ENCODE results near the gene USE1.

The USE1 gene

DNA sequence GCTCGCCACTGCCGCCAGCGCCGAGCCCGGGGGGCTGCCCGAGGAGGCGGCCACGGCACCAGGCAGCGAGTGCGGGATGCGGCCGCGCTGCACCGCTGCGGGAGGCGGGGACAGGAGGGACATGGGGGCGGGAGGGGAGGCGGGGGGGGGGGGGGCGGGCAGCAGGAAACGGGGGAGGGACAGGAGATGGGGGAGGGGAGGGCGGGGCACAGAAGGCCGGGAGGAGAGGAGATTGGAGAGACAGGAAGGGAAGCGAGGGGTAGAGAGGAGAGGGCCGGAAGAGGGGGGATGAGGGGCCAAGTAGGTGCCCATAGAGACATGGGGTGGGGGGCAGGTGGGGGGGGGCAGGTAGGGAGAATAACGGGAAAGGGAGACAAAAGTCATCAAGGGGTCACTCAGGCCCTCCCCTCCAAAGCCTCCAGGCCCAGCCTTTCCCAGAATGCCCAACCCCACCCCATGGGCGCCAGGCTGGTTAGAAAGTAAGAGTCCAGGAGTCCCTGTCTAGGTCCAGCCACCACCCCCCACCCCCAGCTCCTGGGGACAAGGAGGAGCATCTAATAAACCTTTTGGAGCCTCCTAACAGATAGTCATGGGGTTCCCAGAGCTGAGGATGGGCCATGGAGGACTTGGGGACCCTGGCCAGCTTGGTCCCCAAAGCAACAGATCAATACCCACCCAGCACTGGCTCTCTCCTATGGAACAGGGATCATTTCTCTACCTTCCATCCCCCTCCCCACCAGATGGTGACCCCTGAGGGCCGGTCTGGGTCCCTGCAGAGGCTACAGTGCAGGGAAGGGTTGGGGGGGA lies 21.0 kb downstream of the USE1 start:
- DNase-seq (ENCODE audit: low read depth in 1 of 2, low spot score in 1 of 2): no peak

DNA sequence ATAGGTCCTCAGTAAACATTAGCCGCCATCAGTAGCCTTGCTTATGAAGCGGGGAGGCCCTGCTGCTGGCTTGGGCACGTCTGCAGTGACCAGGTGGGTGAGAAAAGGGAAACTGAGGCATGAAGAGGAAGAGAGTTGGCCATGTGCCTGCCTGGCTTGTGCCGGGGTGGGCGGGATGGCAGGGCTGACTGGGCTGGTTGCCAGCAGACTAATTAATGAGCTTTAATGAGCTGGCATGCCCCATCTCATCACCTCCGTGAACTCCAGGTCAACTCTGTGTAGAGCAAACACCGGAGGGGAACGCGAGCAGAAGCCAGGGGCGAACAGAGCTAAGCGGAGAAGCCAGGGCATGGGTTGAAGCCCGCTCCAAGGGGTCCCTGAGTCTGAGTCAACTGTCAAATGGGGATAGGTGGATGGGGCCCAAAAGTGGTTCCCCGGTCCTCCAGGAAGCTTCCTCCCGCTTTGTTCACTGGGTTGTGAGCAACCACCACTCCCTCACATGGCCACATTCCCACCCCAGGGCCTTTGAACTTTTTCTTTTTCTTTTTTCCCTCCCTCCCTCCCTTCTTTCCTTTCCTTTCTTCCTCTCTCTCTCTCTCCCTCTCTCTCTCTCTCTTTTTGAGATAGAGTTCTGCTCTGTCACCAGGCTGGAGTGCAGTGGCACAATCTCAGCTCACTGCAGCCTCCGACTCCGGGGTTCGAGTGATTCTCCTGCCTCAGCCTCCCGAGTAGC lies 21.8 kb downstream of the USE1 start:
- DNase-seq (ENCODE audit: low read depth in 1 of 2, low spot score in 1 of 2): no peak

DNA sequence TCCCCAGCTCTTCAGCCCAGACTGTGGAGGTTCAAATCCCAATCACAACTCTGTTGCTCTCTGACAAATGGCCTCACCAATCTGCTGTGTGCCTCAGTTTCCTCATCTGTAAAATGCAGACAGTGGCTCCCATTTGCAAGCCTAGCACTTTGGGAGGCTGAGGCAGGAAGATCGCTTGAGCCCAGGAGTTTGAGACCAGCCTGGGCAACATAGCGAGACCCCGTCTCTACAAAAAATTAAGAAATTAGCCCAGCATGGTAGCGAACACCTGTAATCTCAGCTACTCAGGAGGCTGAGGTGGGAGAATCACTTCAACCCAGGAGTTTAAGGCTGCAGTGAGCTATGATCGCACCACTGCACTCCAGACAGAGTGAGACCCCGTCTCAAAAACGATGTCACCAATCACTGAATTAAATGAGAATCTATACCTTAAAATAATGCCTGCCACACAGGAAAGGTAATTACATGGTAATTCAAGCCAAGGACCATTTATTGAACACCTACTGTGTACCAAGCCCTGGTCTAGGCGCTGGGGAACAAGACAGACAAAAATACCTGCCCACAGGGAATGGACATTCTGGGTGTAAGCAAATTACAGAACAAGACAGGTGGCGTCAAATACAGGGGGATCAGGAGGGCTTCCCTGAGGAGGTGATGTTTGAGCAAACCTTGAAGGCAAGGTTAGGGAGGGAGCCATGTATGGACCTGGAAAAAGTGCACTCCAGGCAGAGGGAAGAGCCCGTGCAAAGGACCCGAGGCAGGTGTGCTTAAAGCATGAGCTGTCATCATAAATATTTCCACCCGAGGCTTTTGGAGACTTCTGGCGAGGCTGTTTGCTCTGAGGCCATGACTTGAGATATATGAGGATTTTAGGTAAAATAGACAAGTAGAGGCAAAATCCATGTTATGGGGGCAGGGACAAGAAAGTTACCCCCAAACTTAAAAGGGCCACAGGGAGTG lies 22.9 kb downstream of the USE1 start:
- no peak for DNase-seq (ENCODE audit: low read depth in 1 of 2, low spot score in 1 of 2)

DNA sequence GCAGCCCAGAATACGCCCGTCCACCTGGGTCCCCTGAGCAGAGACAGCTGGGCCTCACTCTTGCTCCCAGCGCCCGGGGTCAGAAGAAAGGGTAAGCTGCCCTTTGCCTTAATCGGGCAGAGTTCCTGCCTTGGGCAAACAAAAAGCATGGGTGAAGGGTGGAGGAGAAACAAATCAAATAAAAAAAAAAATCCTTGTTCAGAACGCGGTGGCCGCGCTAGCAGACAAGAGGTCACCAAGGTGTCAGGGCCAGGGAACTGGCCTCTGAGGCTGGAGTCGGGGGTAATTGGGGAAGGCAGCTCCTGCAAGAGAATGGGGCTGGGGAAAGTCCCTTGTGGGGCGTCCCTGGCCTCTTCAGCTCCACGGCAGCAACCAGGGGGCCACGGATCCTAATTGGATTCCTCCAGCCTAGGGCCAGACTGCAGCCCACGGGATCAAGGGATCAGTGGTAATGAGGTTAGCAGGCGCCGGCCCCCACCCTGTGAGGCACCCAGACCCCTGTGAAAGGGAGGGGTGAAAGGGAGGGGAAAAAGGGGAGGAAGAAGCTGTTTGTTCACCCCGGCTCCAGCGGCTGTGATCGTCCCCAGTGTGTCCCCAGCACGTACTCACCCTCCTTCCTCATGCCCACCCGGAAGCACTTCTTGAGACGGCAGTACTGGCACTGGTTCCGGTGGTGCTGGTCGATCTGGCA lies 25.1 kb downstream of the USE1 start:
- DNase-seq (ENCODE audit: low read depth in 1 of 2, low spot score in 1 of 2): no peak

DNA sequence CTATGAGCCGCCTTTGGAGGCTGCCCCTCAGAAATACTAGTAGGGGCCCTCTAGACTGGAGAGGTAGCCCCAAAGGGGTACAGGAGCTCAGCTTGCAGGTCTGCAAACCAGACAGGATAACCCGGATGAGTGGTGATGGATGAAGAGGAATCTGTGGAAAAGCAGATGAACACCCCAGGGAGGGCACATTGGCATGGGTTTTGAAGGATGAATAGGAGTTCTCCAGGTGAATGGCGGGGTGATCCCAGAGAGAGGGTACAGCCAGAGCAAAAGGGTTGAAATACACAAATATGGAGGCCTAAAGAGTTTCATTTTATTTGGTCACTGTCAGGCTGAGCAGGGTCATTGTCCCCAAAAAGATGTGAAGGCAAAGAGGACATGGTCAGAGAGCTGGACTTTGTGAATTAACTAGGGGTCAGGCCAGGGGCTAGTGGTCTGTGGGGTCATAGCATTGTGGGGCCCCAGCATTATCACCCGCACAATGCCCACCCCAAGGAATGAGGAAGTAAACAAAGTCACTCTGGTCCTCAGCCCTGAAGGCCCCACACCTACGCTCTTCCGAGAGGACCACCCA lies 25.8 kb downstream of the USE1 start:
- DNase-seq (ENCODE audit: low read depth in 1 of 2, low spot score in 1 of 2): no peak

DNA sequence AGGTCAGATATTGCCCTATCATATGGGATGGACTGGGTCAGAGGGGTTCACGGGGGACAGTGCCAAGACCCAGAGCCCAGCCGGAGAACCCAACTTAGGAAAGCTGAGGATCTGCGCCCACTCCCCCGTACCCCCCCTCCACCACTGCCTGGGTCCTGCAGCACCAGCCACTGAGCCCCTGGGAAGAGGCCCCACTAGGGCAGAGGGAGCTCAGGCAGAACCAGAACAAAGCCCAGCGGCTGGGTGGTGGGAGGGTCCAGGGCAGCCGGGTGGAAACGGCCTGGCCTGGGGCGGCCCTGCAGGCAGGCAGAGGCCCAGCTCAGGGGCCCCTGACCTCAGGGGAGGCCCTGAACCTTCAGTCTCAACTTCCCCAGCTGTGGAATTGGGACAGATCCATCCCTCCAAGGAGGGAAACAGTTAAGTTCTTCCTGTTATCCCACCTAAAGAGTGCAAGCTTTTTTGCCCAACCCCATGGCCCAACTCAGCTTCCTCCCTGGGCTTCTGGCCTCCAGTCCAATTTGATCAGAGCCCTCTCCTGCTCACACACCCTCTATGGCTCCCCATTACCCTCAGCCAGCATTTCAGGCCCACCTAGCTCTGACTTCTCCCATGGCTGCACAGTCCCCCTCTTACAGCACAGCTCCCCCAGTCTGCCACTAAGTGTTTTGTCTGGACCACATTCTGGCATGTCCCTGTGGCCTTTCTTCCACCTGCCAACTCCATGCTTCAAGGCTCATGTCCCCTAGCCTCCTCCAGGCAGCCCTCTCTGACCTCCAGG lies 27.5 kb downstream of the USE1 start:
- no peak for DNase-seq (ENCODE audit: low read depth in 1 of 2, low spot score in 1 of 2)

DNA sequence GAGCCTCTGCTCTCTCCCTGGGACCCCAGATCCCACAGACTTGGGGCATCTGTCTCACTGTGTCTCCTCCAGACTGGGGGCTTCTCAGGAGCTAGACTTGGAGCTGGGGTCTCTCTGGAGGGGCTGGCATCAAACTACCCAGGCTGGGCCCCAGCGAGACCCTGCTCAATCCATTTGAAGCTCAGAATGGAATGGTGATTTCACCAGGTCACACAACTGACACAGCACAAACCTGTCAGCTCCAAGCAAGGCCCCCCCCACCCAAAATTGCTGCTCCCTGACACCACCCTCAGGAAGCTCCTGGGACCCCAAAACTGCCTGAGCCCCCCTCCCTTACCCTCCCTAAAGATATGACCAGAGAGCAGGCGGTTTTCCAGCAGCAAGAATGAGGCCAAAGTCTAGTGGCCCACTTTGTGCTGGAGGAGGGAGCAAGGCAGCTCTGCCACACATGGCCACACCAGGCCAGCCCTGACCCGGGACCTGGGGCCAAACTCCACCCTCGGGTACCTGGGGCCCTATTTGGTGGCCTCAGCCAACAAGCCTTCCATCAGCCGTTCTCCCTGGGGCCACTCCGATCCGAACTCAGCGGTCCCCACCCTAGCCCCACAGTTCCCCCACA lies 28.2 kb downstream of the USE1 start:
- DNase-seq (ENCODE audit: low read depth in 1 of 2, low spot score in 1 of 2): no peak

DNA sequence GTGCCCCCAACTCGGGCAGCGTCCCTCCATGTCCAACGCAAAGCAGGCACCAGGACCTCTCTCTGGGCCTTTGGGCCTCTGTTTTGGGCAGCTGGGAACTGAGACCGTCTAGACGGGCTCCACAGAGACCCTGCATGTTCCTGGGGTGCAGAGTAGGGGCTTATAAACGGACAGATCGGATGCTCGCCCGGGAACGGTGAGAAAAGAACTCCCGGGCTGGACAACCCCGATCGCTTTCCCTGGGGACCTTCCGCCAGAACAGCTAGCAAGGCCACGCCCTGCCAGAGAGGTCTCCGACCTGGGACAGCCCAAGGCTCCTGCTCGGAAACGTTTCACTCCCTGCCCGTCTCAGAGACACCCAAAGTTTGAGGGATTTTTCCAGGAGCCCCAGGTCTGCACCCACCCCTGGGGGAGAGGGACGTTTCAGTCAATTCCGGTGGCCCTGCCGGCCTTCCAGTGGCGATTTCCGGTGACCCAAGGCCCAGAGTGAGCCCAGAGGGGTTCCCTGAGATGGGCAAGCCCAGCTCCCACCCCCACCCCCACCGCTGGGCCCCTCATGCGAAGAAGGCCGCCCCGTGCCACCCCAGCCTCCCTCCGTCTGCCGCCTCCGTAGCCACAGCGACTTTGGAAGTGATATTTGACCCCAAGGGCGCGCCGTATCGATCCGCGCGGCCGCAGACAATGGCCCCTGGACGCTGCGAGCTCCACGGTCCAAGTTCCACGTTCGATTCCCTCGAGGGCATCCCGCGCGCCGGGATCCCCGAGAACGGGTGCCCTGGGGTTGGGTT lies 28.9 kb downstream of the USE1 start:
- DNase-seq (ENCODE audit: low read depth in 1 of 2, low spot score in 1 of 2): no peak

DNA sequence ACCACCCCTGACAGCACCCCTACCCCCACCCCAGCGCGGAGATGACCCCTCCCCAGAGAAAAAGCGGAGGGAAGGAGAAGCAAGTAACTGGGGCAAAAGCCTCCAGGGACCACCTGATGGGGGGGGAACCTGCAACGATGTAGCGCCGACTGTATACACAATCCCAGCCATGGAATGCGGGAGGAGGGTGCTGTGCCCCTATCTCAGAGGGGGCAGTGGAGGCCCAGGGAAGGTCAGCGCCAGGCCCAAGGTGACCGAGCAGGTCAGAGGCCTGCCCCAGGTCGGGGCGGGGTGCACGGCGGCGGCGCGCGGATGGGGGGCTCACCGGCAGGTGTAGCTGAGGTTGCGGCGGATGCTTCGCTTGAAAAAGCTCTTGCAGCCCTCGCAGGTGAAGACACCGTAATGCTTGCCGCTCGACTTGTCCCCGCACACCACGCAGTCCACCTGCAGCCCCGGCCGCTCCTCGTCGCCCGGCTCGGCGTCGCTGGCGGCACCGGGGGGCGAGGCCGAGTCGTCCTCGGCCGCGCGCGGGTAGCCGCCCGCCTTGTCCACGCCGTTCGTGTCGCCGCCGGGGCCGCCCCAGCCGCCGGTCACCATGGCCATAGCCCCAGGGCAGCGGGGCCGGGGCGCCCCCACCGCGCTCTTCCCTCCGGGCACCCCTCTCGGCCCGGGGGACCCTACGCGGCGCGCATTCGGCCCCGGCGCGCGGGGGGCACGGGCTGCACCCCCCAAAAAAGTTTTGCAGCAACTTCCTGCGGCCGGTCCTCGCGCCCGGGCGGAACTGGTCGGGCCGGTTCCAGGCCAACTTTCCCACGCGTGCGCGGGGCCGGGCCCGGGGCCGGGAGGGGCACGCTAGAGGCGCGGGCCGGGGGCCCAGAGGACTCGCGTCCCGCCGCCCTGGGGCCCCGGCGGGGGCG lies 29.7 kb downstream of the USE1 start:
- no peak for DNase-seq (ENCODE audit: low read depth in 1 of 2, low spot score in 1 of 2)

DNA sequence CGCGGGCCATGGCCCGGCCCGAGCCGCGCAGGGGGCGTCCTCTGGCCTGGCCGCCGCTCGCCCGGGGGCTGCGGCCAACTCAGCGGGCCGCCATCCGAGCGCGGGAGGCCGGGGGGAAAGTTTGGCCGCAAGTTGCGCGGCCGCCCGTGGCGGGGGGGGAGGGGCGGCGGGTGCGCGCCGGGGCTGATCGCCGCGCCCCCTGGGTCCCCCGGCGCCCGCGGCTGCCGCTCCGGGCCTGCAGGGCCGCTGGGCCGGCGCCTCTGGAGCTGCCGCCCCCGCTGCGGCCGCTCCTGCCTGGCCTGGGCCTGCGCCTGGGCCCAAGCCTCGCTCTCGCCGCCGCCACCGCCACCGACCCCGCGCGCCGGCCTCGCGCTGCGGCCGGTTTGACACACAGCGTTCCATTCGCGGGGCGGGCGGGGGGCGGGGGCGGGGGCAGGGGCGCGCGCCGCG lies 30.4 kb downstream of the USE1 start, which contains the start of gene NR2F6:
Gene NR2F6, minus strand, starts transcription at position 385 of the 450 bp plus-strand sequence. CDS start 699 bp downstream, outside the sequence.
- no peak for DNase-seq (ENCODE audit: low read depth in 1 of 2, low spot score in 1 of 2)

DNA sequence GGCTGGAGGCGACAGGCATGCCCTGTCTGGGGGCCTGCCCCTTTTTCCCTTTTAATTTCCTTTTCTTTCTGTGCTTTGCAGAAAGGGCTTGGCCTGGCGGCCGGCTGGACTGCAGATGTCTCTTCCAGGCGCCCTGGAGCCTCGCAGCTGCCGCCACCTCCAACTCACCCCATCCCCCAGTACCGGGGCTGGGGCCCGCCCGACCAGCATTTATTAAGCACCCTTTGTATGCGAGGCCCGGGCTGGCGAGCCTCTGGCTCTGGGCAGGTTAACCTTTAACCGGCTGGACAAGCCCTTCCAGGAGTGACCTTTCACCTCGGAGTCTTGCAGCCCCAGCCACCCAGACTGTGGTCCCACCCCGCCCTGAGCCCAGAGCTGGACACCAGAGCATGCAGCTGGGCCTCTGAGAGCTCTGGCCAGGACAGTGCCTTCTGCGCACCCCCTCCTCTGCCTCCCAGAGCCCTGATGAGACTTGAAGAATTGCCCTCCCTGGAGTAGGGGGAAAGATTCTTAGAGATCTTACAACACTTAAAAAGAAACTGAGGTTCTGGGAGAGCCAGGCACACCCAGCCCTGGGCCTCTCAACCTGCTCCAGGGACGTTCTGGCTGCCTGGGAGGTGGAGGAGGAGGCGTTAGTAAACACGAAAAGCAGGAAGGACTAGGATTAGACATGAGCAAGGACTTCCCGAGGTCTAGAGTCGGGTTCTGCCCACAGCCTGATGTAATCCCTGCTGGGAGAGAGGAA lies 31.7 kb downstream of the USE1 start:
- DNase-seq (ENCODE audit: low read depth in 1 of 2, low spot score in 1 of 2): no peak

DNA sequence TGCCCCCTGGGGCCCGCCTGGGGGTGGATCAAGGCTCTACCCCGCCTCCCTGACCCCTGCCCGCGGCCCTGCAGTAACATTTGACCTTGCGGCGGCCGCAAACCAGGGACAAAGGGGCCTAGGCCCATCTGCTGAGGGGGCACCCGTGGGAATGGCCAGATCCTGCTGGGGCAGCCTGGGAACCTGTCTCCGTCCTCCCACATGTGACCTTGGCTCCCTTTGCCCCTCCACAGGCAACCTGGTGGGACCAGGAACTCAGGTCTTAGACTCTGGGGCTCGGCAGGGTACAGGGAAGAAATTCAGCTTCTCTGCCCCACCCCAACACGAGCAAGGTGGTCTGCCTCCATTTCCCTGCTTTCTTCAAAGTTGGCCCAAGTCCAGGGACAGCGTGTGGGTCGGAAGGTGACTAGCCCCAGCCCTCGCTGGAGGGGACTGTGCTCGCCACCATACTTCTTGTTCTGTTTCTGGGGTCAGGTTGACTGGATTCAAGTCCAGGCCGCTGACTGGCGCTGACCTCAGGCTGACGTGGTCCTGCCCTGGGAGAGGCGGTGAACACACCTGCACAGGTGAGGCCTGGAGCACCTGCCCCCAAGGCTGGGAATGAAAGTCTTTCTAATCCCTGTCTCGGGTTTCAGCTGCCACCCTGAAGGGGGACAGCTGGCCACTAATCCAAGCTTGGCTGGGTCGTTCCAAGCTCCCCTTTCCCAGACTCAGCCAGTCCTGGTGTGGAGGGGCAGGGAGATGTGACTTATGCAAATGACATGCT lies 33.0 kb downstream of the USE1 start:
- DNase-seq (ENCODE audit: low read depth in 1 of 2, low spot score in 1 of 2): no peak

DNA sequence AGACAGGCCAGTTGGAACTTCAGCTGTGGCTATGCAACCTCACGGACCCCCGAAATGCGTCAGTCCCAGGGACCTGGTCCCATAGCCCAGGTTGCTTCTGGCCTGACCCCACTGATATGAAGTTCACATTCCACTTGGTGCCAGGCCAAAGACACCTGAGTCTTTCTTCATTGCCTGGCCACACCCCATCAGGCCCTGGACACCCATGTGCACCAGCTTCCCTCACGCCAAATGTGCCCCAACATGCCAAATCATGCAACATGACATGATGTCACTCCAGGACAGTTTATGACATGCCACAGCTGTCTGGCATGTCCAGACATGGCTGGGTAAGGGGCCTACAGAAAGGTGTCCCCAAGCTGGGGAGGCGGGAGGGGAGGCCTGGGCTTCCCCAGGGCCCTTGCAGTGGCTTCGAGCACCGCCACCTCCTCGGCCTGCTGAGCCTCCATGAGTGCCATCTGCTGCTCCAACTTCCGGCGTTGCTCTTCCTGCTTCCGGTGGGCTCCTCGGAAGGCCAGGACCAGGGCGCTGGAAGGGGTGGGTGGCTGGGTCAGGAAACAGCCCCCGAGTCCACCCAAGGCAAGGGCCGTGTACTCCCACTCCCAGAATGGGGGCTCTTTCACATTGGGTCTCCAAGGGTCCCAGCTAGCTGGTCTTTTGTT lies 34.9 kb downstream of the USE1 start:
- DNase-seq (ENCODE audit: low read depth in 1 of 2, low spot score in 1 of 2): no peak

DNA sequence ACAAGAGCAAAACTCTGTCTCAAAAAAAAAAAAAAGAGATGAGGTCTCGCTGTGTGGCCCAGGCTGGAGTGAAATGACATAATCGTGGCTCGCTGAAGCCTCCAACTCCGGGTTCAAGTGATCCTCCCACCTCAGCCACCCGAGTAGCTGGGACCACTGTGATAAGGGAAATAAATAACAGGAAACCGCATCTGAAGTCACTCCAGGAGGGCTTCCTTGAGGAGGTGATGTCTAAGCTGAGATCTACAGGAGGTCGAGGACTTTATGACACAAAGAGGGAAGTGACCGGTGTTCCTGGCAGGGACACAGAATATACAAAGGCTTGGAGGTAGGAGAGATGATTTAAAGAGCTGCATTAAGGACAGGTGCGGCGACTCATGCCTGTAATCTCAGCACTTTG lies 39.5 kb downstream of the USE1 start:
- DNase-seq (ENCODE audit: low read depth in 1 of 2, low spot score in 1 of 2): no peak

DNA sequence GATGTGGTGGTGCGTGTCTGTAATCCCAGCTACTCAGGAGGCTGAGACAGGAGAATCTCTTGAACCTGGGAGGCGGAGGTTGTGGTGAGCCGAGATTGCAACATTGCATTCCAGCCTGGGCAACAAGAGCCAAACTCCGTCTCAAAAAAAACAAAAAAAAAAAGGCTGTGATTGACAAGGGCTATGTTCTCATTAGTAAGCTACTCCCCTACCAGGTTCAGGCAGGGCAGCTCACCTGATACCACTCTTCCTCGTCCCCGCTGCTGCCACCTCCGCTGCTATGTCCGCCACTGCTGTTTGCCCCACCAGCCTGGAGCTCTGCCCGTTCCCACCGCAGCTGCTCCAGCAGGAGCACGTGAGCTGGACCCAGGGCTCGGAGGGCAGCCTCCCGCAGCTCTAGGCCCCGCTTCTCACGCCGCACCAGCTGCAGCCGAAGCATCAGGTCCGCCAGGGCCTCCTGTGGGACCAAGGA lies 40.0 kb downstream of the USE1 start:
- DNase-seq (ENCODE audit: low read depth in 1 of 2, low spot score in 1 of 2): no peak

All from activated T-helper 1 cell treated with anti-CD3 and anti-CD28 coated beads, Interleukin-2, amount 50 U/mL, for 16 hours (primary cell).